ENCODE measurements around the gene PRKAR2B.

The PRKAR2B gene

DNA sequence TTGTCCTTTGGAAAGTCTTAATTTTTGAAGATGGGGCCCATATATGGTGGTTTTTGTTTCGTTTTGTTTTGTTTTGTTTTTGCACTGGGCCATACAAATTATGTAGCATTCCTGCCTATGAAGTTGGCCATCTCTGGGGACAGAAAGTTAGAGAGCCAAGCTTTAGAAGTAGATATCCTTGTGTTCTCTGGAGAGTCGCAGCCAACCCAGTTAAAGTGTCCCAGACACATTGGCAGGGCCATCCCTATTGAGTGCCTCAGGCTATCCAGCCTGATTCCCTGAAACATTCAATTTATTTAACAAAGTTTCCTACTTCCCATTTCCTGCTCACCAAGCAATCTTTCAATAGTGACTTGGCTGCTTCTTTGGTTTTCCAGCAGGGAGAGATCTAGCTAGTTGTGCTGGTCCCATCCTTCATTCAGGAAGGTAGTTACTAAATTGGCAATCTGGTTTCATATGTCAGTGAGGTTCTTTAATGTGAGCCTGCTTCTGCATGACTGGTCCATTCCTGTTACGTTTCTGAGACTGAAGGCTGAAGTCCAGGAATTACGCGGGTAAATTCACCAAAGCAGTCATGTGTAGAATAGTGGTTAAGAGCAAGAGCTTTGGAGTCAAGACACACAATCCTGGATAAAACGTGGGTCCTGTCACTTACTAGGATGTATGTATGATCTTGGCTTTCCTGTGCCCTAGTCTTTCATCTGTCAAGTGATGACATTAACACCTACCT is 75.0 kb downstream of the PRKAR2B start:
- no peak overlapping the region for H3K23ac ChIP-seq (ENCODE audit: low read length)

DNA sequence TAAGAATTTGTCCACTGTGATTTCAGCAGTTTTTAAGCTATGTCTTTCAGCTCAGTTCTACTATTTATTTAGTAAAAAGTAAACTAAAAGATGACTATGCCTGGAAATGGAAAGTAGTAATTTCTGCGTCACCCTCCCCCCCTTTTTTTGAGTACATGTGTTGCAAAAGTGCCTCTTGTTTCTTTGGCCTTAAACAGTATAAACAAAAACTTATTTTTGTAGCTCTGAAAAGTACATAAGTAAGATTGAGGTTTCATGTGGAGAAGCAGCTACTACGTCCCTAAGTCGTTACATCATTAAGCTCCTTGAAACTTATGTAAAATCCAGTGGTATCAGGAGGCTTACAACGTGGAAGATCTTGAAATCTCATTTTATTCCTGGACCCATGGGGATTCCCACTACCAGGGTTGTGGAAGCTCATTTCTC is 78.0 kb downstream of the PRKAR2B start:
- H2BK12ac ChIP-seq (ENCODE audit: low read length) = no peak overlapping the region
- H2AFZ ChIP-seq (ENCODE audit: insufficient read depth, low read length, poor library complexity) = no peak overlapping the region

More for the DNA sequence above, 75.0 kb downstream of the PRKAR2B start:
- H2BK120ac ChIP-seq (ENCODE audit: insufficient read depth, low read length, poor library complexity) = no peak overlapping the region
- no peaks in the 10 kb centered on the region for H3K79me1 ChIP-seq (ENCODE audit: low read length)
- no peak overlapping the region for H4K12ac ChIP-seq (ENCODE audit: low read depth, low read length)
- no peak overlapping the region for H3K4me3 ChIP-seq (ENCODE audit: low read depth, low read length)
- H4K8ac ChIP-seq (ENCODE audit: low read depth, low read length) = no peak overlapping the region
- H3K79me2 ChIP-seq (ENCODE audit: control insufficient read depth, insufficient read depth, low read length, poor library complexity) = no peaks in the 10 kb centered on the region
- H3K4me2 ChIP-seq (ENCODE audit: low read length) = no peak overlapping the region
- H3K4ac ChIP-seq (ENCODE audit: low read depth, low read length) = no peak overlapping the region
- no peak overlapping the region for H2BK5ac ChIP-seq (ENCODE audit: low read depth, low read length, poor library complexity)
- H2AK5ac ChIP-seq (ENCODE audit: low read length) = no peak overlapping the region
- DNase-seq = no peak
- H2AFZ ChIP-seq (ENCODE audit: insufficient read depth, low read length, poor library complexity) = no peak overlapping the region
- H3K18ac ChIP-seq (ENCODE audit: low read length) = no peak overlapping the region
- no peak overlapping the region for H2BK12ac ChIP-seq (ENCODE audit: low read length)
- H3K36me3 ChIP-seq (ENCODE audit: control insufficient read depth in 1 of 2, insufficient read depth in 2 of 2, low read length in 2 of 2) = no peaks in the 10 kb centered on the region
- no peak overlapping the region for H3K27ac ChIP-seq (ENCODE audit: low read depth, low read length)
- no peaks in the 10 kb centered on the region for H3K9me3 ChIP-seq (ENCODE audit: insufficient read depth, low read depth, low read length)
- no peak overlapping the region for H3K9ac ChIP-seq (ENCODE audit: low read length)
- no peak overlapping the region for H4K91ac ChIP-seq (ENCODE audit: low read depth, low read length)
- peaks cover 0 to 5% of the 10 kb centered on the region in 2 experiments for H3K4me1 ChIP-seq (ENCODE audit: control insufficient read depth in 1 of 2, insufficient read depth in 2 of 2, low read length in 2 of 2)
- H3K14ac ChIP-seq (ENCODE audit: low read length) = no peak overlapping the region
- WGBS (ENCODE audit: extremely low coverage, insufficient coverage, insufficient read length) = no CpG with 5 or more reads among the region's 6 CpGs
- no peaks in the 10 kb centered on the region for H3K27me3 ChIP-seq (ENCODE audit: insufficient read depth, low read length)

DNA sequence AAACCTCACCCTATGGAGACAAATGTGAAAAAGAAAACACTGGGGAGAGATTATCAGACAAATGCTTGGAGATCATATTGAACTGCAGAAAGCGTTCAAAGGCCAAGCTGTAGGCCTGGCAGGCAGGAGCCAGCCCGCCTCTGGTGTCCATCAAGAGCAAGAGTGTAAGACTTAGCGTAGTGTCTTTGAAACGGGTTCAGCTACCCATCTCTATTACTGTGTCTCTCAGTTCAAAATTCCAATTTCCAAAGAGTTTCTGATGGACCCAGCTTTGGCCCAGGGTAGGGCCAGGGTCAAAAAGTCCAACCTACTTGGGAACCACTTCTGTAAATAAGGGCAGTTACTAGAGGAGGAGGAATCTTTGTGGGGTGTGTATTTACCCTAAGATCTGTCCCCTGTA is 78.9 kb downstream of the PRKAR2B start:
- no peak for DNase-seq
- Histone ChIP-seq H3K27ac (ENCODE audit: low read depth, low read length) (no peak overlapping the region), H3K9me3 (ENCODE audit: insufficient read depth, low read depth, low read length) (no peaks in the 10 kb centered on the region), H4K12ac (ENCODE audit: low read depth, low read length) (no peak overlapping the region), H3K9ac (ENCODE audit: low read length) (no peak overlapping the region), H4K8ac (ENCODE audit: low read depth, low read length) (no peak overlapping the region), H2BK120ac (ENCODE audit: insufficient read depth, low read length, poor library complexity) (no peak overlapping the region), H2AK5ac (ENCODE audit: low read length) (no peak overlapping the region), H2BK5ac (ENCODE audit: low read depth, low read length, poor library complexity) (no peak overlapping the region), H3K4me3 (ENCODE audit: low read depth, low read length) (no peak overlapping the region), H3K79me2 (ENCODE audit: control insufficient read depth, insufficient read depth, low read length, poor library complexity) (no peaks in the 10 kb centered on the region), H3K27me3 (ENCODE audit: insufficient read depth, low read length) (no peaks in the 10 kb centered on the region), H3K18ac (ENCODE audit: low read length) (no peak overlapping the region), H3K14ac (ENCODE audit: low read length) (no peak overlapping the region), H3K36me3 (ENCODE audit: control insufficient read depth in 1 of 2, insufficient read depth in 2 of 2, low read length in 2 of 2) (no peaks in the 10 kb centered on the region), H4K91ac (ENCODE audit: low read depth, low read length) (no peak overlapping the region), H2BK12ac (ENCODE audit: low read length) (no peak overlapping the region), H3K4me2 (ENCODE audit: low read length) (no peak overlapping the region), H3K79me1 (ENCODE audit: low read length) (no peaks in the 10 kb centered on the region), H3K23ac (ENCODE audit: low read length) (no peak overlapping the region), H3K4me1 (ENCODE audit: control insufficient read depth in 1 of 2, insufficient read depth in 2 of 2, low read length in 2 of 2) (peaks cover 0 to 4% of the 10 kb centered on the region in 2 experiments), H2AFZ (ENCODE audit: insufficient read depth, low read length, poor library complexity) (no peak overlapping the region), H3K4ac (ENCODE audit: low read depth, low read length) (no peak overlapping the region)
- WGBS (ENCODE audit: extremely low coverage, insufficient coverage, insufficient read length) = no CpG with 5 or more reads among the region's 4 CpGs

More for the DNA sequence above, 78.0 kb downstream of the PRKAR2B start:
- Histone ChIP-seq H3K9me3 (ENCODE audit: insufficient read depth, low read depth, low read length) (no peaks in the 10 kb centered on the region), H3K9ac (ENCODE audit: low read length) (no peak overlapping the region), H2BK120ac (ENCODE audit: insufficient read depth, low read length, poor library complexity) (no peak overlapping the region), H3K4me3 (ENCODE audit: low read depth, low read length) (no peak overlapping the region), H4K91ac (ENCODE audit: low read depth, low read length) (no peak overlapping the region), H3K14ac (ENCODE audit: low read length) (no peak overlapping the region), H2BK5ac (ENCODE audit: low read depth, low read length, poor library complexity) (no peak overlapping the region), H3K27me3 (ENCODE audit: insufficient read depth, low read length) (no peaks in the 10 kb centered on the region), H3K27ac (ENCODE audit: low read depth, low read length) (no peak overlapping the region), H3K36me3 (ENCODE audit: control insufficient read depth in 1 of 2, insufficient read depth in 2 of 2, low read length in 2 of 2) (no peaks in the 10 kb centered on the region), H3K4me1 (ENCODE audit: control insufficient read depth in 1 of 2, insufficient read depth in 2 of 2, low read length in 2 of 2) (peaks cover 0 to 5% of the 10 kb centered on the region in 2 experiments), H4K12ac (ENCODE audit: low read depth, low read length) (no peak overlapping the region), H3K18ac (ENCODE audit: low read length) (no peak overlapping the region), H2AK5ac (ENCODE audit: low read length) (no peak overlapping the region), H3K79me1 (ENCODE audit: low read length) (no peaks in the 10 kb centered on the region), H3K79me2 (ENCODE audit: control insufficient read depth, insufficient read depth, low read length, poor library complexity) (no peaks in the 10 kb centered on the region), H3K23ac (ENCODE audit: low read length) (no peak overlapping the region), H3K4me2 (ENCODE audit: low read length) (no peak overlapping the region), H3K4ac (ENCODE audit: low read depth, low read length) (no peak overlapping the region), H4K8ac (ENCODE audit: low read depth, low read length) (no peak overlapping the region)
- no peak for DNase-seq
- no CpG with 5 or more reads among the region's 4 CpGs for WGBS (ENCODE audit: extremely low coverage, insufficient coverage, insufficient read length)

DNA sequence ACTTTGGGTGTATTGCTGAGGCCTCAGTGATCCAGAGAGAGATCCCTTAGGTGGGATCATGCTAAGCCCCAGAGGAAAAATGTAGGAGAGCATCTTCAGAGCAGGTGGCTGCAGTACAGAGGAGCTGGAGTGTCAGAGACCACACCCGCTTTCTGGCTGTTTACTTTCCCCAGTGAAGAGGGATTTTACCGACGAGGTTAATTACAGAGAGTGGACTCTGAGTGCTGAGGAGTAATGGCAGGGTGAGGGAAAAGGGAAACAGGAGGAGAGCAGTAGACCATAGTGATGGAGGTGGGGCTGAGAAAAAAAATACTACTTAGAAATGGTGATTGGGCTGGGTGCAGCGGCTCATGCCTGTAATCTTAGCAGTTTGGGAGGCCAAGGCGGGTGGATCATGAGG is 81.0 kb downstream of the PRKAR2B start:
- H2AK5ac ChIP-seq (ENCODE audit: low read length) = no peak overlapping the region
- H3K23ac ChIP-seq (ENCODE audit: low read length) = no peak overlapping the region
- H2BK120ac ChIP-seq (ENCODE audit: insufficient read depth, low read length, poor library complexity) = no peak overlapping the region
- no peak overlapping the region for H3K4me3 ChIP-seq (ENCODE audit: low read depth, low read length)
- no peak overlapping the region for H4K8ac ChIP-seq (ENCODE audit: low read depth, low read length)
- no peaks in the 10 kb centered on the region for H3K36me3 ChIP-seq (ENCODE audit: control insufficient read depth in 1 of 2, insufficient read depth in 2 of 2, low read length in 2 of 2)
- H2AFZ ChIP-seq (ENCODE audit: insufficient read depth, low read length, poor library complexity) = no peak overlapping the region
- H3K4me2 ChIP-seq (ENCODE audit: low read length) = no peak overlapping the region
- no peaks in the 10 kb centered on the region for H3K9me3 ChIP-seq (ENCODE audit: insufficient read depth, low read depth, low read length)
- H3K9ac ChIP-seq (ENCODE audit: low read length) = no peak overlapping the region
- no peak overlapping the region for H4K12ac ChIP-seq (ENCODE audit: low read depth, low read length)
- no peaks in the 10 kb centered on the region for H3K27me3 ChIP-seq (ENCODE audit: insufficient read depth, low read length)
- H3K14ac ChIP-seq (ENCODE audit: low read length) = no peak overlapping the region
- no peak overlapping the region for H3K18ac ChIP-seq (ENCODE audit: low read length)
- no peak overlapping the region for H2BK5ac ChIP-seq (ENCODE audit: low read depth, low read length, poor library complexity)
- H3K4ac ChIP-seq (ENCODE audit: low read depth, low read length) = no peak overlapping the region
- no peak for DNase-seq
- peaks cover 0 to 3% of the 10 kb centered on the region in 2 experiments for H3K4me1 ChIP-seq (ENCODE audit: control insufficient read depth in 1 of 2, insufficient read depth in 2 of 2, low read length in 2 of 2)
- H3K27ac ChIP-seq (ENCODE audit: low read depth, low read length) = no peak overlapping the region
- H3K79me2 ChIP-seq (ENCODE audit: control insufficient read depth, insufficient read depth, low read length, poor library complexity) = no peaks in the 10 kb centered on the region
- no peak overlapping the region for H2BK12ac ChIP-seq (ENCODE audit: low read length)
- no peak overlapping the region for H4K91ac ChIP-seq (ENCODE audit: low read depth, low read length)
- no peaks in the 10 kb centered on the region for H3K79me1 ChIP-seq (ENCODE audit: low read length)
- WGBS (ENCODE audit: extremely low coverage, insufficient coverage, insufficient read length) = no CpG with 5 or more reads among the region's 5 CpGs
